Mesangial cell (primary cell): Measurements from ENCODE around the gene MCM7. TPM values are rescaled to one million over a fixed set of nuclear protein-coding genes. Genes with fewer than 3 reads are reported as not detected.

Experiments used
- total RNA-seq: library from RNA; depleted of rRNA; stranded (reverse); fragments of >200 nt; gene quantifications from 2 replicates; pipeline ENCODE4 v1.2.3, GENCODE V29; 2015

Gene MCM7
- total RNA-seq: 43.5 and 242 TPM in 2 replicates

DNA sequence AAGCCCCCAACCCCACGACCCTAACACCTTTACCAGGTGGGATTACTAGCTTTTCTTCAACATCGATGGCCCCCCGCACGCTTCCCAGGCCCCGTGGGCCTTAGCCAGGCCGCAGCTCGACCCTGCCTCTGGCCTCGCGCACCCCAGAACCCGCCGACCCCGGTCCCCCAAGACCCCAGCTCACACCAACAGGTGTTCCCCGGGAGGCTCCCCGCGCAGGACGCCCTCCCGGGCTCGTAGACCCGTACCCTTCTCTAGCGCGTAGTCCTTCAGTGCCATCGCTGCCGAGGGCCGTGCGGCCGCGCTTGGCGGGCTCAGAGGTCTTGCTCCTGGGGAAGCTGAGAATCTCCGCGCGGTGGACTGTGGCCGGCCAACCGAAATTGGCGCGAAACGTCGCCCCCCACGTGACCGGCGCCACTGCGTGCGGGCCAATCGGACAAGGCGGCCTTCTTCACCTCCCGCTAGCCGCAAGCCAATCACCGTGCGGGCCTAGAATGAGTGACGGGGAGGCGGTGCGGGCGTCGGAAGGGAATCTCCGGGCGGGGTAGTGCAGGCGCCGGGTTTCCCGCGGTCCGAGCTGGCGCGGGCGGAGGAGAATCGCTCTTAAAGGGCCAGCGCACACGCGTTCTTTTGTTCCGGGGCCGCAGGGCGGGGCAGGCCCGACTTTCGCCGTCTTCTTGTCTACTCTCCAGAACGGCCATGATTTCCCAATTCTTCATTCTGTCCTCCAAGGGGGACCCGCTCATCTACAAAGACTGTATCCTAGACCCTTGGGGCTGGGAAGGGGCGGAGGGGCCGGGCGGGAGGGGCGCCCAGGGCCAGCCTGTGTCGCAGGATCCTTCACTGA, at the start of gene MCM7, which contains the start of gene AP4M1:
Gene MCM7 (minus strand): TSS at position 382 of the 847 bp plus-strand sequence. CDS start 103 bp downstream, at position 279.
Gene AP4M1 (plus strand): TSS at position 628 of the 847 bp plus-strand sequence. CDS start 72 bp downstream, at position 700.

DNA sequence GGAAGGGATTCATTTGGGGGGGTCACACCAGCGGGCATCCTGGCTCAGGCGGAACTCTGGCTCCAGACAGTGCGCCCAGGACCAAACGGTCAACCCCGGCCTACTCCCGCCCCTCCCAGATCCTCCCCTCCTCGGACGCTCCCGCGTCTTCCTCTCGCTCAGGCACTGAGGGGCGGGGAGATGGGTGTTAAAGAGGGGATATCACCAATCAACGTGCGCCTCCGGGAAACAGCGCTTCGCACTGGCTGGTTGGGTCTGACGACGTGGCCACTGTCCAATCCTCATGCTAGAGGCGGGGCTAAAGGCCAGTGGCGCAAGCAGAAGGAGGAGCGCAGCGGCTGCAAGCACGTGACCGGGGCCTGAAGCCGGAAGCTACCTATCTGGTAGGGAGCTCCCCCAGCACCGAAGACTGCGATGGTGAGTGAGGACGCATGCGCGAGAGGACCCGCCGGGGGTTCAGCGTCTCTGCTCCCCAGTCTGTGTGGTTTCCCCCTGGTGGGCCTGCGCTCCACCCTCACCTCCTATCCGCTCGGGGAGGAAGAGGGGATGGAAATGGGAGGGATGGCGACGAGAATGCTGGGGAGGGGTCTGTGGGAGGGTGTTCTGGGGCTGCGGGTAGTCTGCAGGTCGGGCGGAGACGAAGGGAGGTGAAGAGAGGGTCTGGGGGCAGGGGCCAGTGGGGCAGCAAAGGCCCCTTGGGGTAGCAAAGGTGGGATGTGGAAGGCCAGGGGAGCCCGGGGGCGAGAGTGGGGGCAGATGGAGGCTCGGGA, 47.5 kb upstream of the MCM7 start, which contains the start of gene LAMTOR4:
Gene LAMTOR4 (plus strand): TSS at position 360 of the 770 bp plus-strand sequence. CDS start 55 bp downstream, at position 415.

DNA sequence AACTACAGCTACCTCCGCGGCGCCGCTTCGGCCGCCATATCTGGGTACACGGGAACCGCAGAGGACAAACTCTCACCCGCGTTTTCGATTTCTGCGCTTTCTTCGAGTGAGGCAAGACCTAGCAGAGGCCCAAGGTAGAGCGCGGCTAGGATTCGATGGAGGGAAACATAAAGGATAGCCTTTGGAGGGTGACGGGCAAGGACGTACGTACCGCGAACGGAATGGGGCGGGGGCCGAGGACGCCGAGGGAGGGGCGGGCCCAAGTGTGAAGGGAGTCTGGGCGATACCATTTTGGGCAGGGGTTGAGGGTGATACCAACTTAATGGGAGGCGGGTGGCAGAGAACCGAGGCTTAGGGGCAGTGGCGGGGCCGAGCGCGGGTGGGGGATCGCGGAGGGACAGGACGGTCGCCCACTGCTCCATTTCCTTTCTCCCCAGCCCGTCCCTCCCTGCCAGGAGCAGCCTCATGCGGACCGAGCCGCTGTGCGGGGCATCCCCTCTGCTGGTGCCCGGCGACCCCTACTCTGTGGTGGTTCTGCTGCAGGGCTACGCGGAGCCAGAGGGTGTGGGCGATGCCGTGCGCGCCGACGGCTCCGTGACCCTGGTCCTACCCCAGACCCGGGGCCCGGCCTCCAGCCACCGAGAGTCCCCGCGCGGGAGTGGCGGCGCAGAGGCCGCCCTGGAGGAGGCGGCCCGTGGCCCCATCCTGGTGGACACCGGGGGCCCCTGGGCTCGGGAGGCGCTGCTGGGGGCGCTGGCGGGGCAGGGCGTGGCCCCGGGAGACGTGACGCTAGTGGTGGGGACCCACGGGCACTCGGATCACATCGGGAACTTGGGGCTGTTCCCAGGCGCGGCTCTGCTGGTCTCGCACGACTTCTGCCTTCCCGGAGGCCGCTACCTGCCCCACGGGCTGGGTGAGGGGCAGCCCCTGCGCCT, 26.0 kb upstream of the MCM7 start, which contains the start of gene MBLAC1:
Gene MBLAC1 (plus strand): TSS at position 37 of the 935 bp plus-strand sequence. CDS start 429 bp downstream, at position 466.

DNA sequence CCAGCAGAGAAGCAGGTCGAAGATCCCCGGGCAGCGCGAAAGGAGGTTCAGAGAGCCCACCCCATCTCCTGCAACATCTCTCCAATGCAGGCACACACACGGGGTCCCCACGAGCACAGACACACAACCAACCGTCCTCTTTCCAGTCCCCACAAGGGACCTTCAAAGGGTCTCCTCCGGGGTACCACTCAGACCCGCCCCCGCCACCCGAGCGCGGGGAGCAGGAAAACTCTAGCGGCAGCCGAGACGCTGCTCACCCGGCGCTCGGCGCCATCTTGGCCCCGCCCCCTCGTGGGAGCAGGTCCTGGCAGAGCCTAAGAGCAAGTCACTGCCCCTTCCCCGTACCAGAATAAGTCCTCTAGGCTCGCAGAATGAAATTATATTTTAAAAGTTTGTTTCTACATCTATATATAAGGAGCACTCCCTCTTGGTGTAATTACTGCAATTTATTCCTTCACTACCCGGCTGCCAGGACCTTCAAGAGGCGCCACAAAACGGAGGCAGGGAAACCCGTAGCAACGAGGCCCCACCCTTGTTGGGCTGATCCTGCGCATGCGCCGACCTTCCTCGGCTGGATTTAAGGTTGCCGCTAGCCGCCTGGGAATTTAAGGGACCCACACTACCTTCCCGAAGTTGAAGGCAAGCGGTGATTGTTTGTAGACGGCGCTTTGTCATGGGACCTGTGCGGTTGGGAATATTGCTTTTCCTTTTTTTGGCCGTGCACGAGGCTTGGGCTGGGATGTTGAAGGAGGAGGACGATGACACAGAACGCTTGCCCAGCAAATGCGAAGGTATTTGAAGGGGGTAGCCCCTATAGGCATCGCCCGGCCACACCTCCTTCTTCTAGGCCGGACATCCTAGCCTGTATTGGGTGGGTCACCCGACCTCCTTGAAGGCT, 18.1 kb upstream of the MCM7 start, which contains the start of the genes CNPY4 and TAF6:
Gene CNPY4 (plus strand): TSS at position 563 of the 898 bp plus-strand sequence. CDS start 111 bp downstream, at position 674.
Gene TAF6 (minus strand): TSS at position 287 of the 898 bp plus-strand sequence. CDS start 5,149 bp downstream, outside the sequence.

DNA sequence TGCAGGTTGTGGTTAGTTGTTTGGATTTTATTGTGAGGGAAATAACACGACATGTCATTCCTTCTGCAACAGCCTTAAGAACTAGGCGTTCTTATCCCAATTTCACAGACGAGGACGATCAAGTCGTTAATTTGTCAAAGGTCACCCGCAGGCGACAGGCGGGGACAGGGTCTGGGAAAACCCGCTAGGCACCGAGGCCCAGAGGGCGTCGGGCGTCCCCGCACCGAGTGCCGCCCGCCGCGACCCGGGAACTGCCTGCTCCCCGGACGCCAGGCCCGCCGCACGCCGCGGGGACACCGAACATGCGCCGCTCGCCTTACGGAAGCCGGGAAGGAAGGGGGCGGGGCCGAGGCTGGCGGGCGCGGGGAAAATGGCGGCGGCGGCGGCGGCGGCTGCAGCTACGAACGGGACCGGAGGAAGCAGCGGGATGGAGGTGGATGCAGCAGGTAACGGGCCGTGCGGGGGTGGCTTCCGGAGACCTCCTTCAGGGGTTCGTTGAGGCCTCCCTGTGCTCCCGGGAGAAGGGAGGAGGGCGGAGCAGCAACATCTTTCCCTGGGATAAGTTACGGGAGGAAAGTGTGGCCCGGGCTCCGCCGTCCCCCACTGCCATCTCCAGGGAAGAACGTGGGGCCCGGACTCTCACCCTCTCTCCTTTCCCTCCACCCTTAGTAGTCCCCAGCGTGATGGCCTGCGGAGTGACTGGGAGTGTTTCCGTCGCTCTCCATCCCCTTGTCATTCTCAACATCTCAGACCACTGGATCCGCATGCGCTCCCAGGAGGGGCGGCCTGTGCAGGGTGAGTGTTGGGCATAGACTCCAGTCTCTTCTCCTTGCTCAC, 12.4 kb downstream of the MCM7 start, which contains the start of gene COPS6:
Gene COPS6 (plus strand): TSS at position 349 of the 837 bp plus-strand sequence. CDS start 22 bp downstream, at position 371.

DNA sequence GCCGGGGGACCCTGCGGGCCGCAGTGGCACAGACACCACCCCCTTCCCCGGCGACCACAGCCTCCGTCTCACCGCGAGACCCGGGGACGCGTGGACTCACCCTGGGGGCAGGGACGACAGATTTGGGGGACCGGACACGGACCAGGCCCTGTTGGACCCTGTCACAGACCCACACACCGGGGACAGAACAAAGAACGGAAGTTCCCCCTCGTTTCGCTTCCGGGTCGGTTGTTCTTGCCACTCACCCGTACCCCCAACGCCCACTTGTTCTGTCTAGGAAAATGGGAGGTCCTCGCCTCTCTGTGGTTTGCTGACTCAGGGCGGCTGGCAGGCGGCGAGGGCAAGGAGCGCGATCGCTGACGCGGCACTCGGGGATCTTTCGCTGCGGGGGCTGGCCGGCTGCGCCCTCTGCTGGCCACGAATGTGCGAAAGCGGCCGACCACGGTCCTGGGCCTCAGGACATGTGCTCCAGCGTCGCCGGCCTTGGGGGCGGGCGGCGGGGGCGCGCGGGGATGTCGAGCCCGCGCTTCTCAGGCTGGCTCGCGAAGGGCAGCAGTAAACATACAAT, 19.6 kb downstream of the MCM7 start, which contains the start of gene ZNF3:
Gene ZNF3 (minus strand): TSS at position 189 of the 568 bp plus-strand sequence. CDS start 4,366 bp downstream, outside the sequence.

DNA sequence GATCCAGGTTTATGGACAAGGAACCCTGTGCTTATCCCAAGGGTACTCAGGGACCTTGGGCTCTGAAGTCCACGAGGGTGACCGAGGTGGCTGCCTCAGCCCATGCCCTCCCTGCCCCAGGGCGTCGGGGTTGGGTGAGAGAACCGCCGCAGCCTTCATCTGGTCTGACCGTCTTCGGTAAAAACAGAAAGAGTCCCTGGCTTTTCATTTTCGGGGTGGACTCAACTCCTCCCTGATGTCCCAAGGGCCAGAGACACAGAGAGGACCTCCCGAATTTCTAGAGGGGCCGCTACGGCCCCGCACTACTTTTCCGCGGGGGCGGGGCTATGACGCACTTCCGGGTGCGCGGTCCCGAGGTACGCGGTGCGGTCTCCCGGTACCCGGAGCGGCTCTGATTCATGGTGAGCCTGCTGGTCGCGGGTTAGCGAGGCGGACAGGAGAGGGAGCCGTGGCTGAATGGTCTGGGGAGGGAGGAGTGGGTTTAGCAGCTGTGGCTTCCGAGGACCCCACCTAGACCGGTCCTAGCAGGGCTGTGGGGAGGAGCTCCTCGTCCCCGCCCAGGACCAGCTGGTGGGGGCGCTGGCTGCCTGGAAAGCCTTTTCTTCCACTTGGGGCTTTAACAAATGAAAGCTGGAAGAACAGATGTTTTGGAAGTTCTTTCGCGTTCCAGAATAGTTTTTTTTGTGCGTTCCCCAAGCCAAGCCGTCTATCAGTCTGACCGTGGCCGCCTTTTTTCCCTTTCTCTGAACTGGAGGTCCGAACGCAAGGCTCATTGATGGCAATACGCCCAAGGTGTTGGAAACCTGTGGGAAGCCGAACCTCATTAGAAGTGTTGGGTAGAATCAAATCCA, 51.5 kb downstream of the MCM7 start, which contains the start of gene ZSCAN21:
Gene ZSCAN21 (plus strand): TSS at position 334 of the 851 bp plus-strand sequence. CDS start 7,233 bp downstream, outside the sequence.

Other genes with a start within 250 kb of the MCM7 start
- not detected in 2 replicates for gene OR2AE1, start 224.4 kb downstream of the MCM7 start, total RNA-seq
- 11.1 and 22.4 TPM in 2 replicates for gene TRIM4, start 181.9 kb downstream of the MCM7 start, total RNA-seq
- gene GJC3, start 171.8 kb downstream of the MCM7 start, total RNA-seq: not detected in 2 replicates
- 0.49 TPM in 1 of 2 replicates, not detected in the other for gene AZGP1, start 125.4 kb downstream of the MCM7 start, total RNA-seq
- gene ZKSCAN1, start 85.8 kb downstream of the MCM7 start, total RNA-seq: 9.5 and 22.1 TPM in 2 replicates
- gene ZSCAN21, start 51.6 kb downstream of the MCM7 start, total RNA-seq: 5.9 and 12.8 TPM in 2 replicates
- 14.0 and 22.6 TPM in 2 replicates for gene ZNF3, start 19.7 kb downstream of the MCM7 start, total RNA-seq
- gene COPS6, start 12.4 kb downstream of the MCM7 start, total RNA-seq: 64.1 and 82.9 TPM in 2 replicates
- gene AP4M1, start 246 bp upstream of the MCM7 start, total RNA-seq: 21.3 and 31.3 TPM in 2 replicates
- gene TAF6, start 18.0 kb upstream of the MCM7 start, total RNA-seq: 62.0 and 104 TPM in 2 replicates
- 11.2 and 12.5 TPM in 2 replicates for gene CNPY4, start 18.2 kb upstream of the MCM7 start, total RNA-seq
- 2.2 and 2.8 TPM in 2 replicates for gene MBLAC1, start 25.6 kb upstream of the MCM7 start, total RNA-seq
- 166 and 186 TPM in 2 replicates for gene LAMTOR4, start 47.5 kb upstream of the MCM7 start, total RNA-seq
- 9.8 and 13.1 TPM in 2 replicates for gene TRAPPC14, start 57.3 kb upstream of the MCM7 start, total RNA-seq
- gene GAL3ST4, start 67.2 kb upstream of the MCM7 start, total RNA-seq: 1.3 and 2.7 TPM in 2 replicates
- gene GPC2, start 76.0 kb upstream of the MCM7 start, total RNA-seq: 2.8 and 4.4 TPM in 2 replicates
- gene STAG3, start 76.5 kb upstream of the MCM7 start, total RNA-seq: 0.25 and 0.33 TPM in 2 replicates
- not detected in 2 replicates for gene PVRIG, start 118.6 kb upstream of the MCM7 start, total RNA-seq
- not detected in 2 replicates for gene SPDYE3, start 206.3 kb upstream of the MCM7 start, total RNA-seq